GM10248 (cell line): ENCODE measurements around the gene PNKP.

Experiments used
- CTCF ChIA-PET: fragments of 300-600 bp; sonication (Branson Sonifier 250); formaldehyde crosslinking; extraction: SDS; loops from one replicate; lab custom pipeline; 2021; ENCODE audit warnings: antibody characterized with exemption; lab: Yijun Ruan, JAX
- POLR2A ChIA-PET: fragments of 350-650 bp; sonication (Branson Sonifier 250); formaldehyde crosslinking; extraction: SDS; loops from one replicate; lab custom pipeline; 2020; ENCODE audit warnings: antibody characterized with exemption; lab: Yijun Ruan, JAX
- DNase-seq: peaks from one replicate; pipeline ENCODE4 v3.0.0; 2012; ENCODE audit errors: extremely low spot score
- CTCF ChIP-seq: IDR thresholded peaks from 2 replicates; pipeline ENCODE4 v1.5.1; 2012; ENCODE audit warnings: mild to moderate bottlenecking, low read depth; ENCODE audit errors: extremely low read depth, missing control alignments, control extremely low read depth

The PNKP gene

GRCh38 chr19:49844138-49845095 lies 23.0 kb downstream of the PNKP start:
- ChIA-PET CTCF (interaction anchor here (0.8 kb wide), 1 partner anchor 21 kb away, joined by 3 read pairs; no protein-coding TSS in a partner anchor), POLR2A (interaction anchor here (0.6 to 0.7 kb wide), 2 partner anchors 148 to 1002 kb away, joined by 4 to 7 read pairs; no protein-coding TSS in a partner anchor)
- no peak for TF ChIP-seq CTCF
- DNase-seq = no peak

GRCh38 chr19:49843265-49843664 lies 24.1 kb downstream of the PNKP start:
- ChIA-PET CTCF (no interaction called here), POLR2A (no interaction called here)
- no peak for TF ChIP-seq CTCF
- peak; percentile 52 for DNase-seq

GRCh38 chr19:49840736-49841249 lies 26.6 kb downstream of the PNKP start:
- ChIA-PET CTCF (no interaction called here), POLR2A (no interaction called here)
- DNase-seq = no peak
- no peak for TF ChIP-seq CTCF

- no peak for DNase-seq
- CTCF ChIA-PET = no interaction called here
- POLR2A ChIA-PET = no interaction called here
- TF ChIP-seq CTCF = no peak
Observed at GRCh38 chr19:49840321-49840720, 27.1 kb downstream of the PNKP start.

- no peak for TF ChIP-seq CTCF
- DNase-seq = no peak
- POLR2A ChIA-PET = no interaction called here
- CTCF ChIA-PET = interaction anchor here (1.9 kb wide), 1 partner anchor 11 kb away, joined by 4 read pairs; no protein-coding TSS in a partner anchor
Observed at GRCh38 chr19:49839713-49840112, 27.7 kb downstream of the PNKP start.

- ChIA-PET CTCF (interaction anchor here (1.9 kb wide), 1 partner anchor 11 kb away, joined by 4 read pairs; no protein-coding TSS in a partner anchor), POLR2A (no interaction called here)
- no peak for DNase-seq
- TF ChIP-seq CTCF = no peak
Observed at GRCh38 chr19:49838885-49839588, 28.3 kb downstream of the PNKP start.
